GM21528 (cell line): Measurements from ENCODE around the gene CCDC183.
"Not testable (repeated sequence)": the region's sequence is repeated elsewhere in the genome, so short reads cannot be mapped to it uniquely, and the experiment has no call there.

Source experiments
- ATAC-seq: cut with Tn5 transposase; IDR thresholded peaks from one replicate; pipeline ENCODE4 v1.9.1; 2021; ENCODE audit warnings: mild to moderate bottlenecking, moderate library complexity; ENCODE audit not compliant: unreplicated experiment, low FRiP score

Gene CCDC183

DNA sequence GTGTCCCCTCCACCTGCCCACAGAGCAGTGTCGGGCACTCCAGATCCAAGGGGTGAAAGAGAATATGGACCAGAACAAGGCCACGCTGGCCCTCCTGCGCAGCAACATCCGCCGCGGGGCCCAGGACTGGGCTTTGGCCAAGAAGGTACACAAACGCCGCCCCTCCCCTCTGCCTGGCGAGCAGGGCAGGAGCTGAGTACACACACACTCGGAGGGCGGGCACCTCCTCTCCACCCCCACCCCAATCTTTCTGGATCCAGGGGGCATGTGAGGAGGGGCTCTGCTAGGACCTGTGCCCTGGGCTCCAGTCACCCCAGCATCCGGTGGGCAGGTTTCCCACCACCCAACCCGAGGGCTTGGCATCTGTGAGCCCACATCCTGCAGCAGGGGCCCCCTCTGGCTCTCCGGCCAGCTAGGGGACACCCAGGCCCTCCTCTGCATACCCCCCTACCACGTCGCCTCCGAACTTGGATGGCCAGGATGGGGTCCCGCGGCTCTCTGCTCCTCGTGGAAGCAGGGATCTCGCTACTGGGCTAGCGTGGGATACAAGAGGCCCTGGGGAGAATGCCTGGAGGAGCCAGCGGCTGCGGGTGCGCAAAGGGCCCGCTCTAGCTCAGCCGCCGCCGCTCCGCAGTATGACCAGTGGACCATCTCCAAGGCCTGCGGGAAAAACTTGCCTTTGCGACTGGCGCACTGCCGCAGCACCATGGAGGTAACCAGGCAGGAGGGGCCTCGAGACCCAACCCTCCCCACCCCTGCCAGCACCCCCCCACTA, 3.1 kb downstream of the CCDC183 start:
- ATAC-seq, result no peak

DNA sequence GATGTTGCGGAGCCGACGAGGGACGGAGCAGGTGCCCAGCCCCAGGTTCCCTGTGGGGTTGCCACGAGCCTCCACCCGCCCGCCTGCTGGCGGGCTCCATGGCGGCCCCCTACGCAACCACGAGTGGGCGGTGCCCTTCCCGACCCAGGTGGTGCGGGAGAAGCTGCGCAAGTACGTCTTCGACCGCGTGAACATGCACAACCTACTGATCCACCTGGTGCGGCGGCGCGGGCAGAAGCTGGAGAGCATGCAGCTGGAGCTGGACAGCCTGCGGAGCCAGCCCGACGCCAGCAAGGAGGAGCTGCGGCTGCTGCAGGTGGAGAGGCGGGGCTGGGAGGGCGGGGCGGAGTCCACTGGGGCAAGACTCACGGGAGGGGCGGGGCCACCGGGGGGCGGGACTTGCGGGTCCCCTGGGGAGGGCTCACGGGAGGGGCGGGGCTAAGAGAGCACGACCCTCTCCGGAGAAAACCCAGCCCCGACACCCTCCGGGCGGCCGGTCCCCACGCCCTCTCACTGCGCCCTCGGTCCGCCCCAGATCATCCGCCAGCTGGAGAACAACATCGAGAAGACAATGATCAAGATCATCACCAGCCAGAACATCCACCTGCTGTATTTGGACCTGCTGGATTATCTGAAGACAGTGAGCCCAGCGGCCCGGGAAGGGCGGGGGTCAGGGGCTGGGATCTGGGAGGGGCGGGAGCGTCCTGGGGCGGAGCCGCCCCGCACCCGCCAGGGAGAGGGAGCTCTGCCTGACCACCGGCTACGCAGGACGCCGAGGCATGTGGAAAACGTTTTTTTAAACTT, 3.9 kb downstream of the CCDC183 start:
- no peak for ATAC-seq

DNA sequence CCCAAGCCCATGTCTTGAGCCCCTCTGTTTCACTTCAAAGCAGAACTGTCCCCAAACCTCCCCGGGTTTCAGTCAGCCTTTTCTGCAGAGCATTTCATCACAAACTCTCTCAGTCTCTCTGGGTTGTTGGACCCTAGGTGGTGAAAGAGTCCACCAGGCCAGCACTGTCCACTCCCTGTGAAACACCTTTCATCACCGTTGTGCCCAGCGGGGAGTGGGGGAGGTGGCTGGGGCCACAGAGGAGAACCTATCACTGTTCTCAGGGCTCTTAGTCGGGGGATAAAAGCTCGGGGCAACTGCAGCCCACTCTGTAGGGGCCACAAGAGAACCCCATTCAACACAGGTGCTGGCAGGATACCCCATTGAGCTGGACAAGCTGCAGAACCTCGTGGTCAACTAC, 6.2 kb downstream of the CCDC183 start:
- ATAC-seq, result no peak

DNA sequence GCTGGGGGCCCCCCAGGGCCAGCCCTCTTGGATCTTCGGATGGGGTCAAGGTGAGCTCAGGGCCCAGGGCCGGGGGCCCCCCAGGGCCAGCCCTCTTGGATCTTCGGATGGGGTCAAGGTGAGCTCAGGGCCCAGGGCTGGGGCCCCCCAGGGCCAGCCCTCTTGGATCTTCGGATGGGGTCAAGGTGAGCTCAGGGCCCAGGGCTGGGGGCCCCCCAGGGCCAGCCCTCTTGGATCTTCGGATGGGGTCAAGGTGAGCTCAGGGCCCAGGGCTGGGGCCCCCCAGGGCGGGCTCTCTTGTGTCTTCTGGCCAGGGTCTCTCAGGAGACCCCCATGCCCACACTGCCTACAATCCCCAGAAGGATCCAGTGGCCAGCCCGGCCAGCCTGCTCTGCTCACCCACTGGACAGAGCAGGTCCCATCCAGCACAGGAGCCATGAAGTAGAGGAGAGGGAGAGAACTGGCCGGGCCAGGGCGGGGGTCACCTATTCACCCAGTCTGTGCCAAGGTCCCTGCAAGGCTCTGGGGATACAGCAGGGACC, 6.9 kb downstream of the CCDC183 start:
- not testable (repeated sequence) for ATAC-seq

DNA sequence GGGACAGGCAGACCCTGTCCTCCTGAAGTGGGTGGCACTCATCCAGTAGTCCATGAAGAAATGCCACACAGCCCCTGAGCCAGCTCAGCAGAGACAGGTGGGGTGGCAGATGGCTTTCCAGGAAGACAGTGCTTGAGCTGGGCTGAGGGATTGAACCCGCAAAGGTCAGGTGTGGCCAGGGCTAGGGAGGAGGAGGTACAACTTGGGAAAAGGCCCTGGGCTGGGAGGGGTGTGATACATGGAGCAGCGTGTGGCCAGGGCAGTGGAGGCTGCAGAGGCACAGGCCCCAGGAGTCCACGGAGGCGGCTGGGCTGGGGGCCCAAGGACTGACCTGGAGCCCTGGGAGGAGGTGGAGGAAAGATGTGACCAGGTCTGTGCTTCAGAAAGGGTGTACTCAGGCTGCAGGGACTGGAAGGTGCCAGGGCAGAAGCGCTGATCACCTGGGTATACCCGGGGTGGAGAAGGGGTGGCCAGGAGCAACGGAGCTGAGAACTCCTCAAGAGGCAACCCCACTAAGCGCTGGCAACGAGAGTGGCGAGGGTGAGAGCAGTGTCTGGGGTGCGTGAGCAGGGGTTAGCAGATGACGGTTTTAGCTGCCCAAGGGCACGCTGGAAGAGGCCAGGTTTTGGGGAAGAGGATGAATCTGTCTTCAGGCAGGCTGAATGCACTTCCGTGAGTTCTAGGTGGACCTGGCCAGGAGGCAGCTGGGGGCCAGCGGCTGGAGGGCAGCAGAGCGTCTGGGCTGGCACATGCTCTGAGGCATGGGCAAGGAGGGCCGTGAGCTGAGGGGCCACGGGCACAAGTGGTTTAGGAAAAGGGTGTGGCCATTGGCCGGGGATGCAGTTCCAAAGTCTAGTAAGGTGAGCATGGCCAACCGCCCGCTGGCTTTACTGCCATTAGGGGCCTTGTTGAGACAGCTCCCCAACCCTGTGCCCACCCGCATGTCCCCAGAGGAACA, 7.7 kb downstream of the CCDC183 start:
- ATAC-seq, result no peak

DNA sequence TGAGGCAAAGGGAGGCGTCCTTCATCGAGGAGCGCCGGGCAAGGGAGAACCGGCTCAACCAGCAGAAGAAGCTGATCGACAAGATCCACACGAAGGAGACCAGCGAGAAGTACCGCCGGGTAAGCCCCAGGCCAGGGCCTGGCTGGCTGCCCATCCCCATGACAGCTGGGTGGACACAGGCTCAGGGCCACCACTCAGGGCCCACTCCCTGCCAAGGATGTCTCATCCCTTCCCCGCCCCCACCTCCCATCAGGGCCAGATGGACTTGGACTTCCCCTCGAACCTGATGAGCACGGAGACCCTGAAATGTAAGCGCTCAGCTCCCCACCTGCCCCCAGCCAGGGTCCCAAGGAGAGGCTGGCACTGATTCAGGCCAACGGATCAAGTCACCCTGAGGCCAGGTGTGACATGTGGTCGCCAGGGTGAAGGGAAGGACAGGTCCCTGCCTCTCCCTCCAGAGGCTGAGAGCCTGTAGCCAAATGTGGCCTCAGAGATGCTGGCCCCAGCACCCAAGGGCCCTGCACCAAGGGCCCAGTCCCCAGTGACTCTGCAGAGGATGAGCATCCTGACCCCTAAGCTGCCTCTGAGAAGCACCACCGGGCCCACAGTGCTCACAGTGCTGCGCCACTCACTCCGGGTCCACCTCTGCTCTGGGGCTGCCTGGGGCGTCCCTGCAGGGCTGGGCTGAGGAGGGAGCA, 8.5 kb downstream of the CCDC183 start:
- ATAC-seq, result no peak

DNA sequence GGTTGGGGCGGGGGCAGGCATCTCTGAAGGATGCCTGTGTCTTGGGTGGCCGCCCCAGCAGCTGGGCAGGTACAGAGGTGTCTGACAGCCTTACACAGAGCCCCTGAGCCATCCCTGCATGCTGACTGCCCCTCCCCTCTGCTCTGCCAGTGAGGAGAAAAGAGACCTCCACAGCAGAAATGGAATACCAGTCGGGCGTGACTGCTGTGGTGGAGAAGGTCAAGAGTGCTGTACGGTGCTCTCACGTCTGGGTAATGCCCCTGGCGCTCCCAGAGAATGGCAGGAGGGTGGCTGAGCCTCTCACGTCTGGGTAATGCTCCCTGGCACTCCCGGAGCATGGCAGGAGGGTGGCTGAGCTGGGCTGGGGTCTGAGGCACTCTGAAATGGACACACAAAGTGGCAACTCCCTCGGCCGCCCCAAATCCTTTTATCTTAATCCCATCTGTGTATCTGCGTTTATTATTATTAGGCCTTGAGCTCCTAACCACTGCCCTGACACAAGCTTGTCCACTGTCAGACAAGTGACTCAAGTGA, 9.1 kb downstream of the CCDC183 start:
- ATAC-seq, result no peak

DNA sequence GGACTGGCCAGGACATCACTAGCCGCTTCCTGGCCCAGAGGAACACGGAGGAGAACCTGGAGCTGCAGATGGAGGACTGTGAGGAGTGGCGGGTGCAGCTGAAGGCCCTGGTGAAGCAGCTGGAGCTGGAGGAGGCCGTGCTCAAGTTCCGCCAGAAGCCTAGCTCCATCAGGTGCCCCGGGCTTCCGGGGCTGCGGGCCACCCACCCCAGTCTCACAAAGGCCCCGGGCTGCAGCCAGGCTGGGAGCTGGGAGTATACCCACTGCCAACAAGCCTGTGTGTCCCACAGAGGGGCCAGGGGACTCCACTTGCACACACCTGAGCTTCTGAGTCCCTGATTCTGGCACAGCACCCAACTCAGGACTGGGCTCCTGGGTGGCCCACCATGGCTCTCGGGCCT, 9.9 kb downstream of the CCDC183 start:
- no peak for ATAC-seq

DNA sequence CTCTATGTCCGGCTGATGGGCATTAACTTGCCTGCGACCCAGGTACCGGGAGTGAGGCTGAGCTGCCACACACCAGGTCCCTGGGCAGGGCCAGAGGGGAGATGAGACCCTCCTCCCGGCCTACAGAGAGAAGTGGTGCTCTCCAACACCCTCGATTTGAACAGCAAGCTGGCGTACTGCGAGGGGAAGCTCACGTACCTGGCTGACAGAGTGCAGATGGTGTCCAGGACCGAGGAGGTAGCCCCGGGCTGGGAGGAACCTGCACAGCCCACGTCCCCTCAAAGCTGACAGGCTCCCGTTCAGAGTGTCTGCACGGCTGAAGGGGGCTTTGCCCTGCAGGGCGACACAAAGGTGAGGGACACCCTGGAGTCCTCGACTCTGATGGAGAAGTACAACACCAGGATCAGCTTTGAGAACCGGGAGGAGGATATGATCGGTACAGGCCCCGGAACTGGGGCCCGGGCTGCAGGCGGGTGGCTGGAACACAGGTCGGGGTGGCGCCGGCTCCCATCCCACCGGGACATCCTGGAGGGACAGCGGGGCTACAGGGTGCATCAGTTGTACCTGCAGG, 10.6 kb downstream of the CCDC183 start:
- peak; percentile 10 for ATAC-seq

DNA sequence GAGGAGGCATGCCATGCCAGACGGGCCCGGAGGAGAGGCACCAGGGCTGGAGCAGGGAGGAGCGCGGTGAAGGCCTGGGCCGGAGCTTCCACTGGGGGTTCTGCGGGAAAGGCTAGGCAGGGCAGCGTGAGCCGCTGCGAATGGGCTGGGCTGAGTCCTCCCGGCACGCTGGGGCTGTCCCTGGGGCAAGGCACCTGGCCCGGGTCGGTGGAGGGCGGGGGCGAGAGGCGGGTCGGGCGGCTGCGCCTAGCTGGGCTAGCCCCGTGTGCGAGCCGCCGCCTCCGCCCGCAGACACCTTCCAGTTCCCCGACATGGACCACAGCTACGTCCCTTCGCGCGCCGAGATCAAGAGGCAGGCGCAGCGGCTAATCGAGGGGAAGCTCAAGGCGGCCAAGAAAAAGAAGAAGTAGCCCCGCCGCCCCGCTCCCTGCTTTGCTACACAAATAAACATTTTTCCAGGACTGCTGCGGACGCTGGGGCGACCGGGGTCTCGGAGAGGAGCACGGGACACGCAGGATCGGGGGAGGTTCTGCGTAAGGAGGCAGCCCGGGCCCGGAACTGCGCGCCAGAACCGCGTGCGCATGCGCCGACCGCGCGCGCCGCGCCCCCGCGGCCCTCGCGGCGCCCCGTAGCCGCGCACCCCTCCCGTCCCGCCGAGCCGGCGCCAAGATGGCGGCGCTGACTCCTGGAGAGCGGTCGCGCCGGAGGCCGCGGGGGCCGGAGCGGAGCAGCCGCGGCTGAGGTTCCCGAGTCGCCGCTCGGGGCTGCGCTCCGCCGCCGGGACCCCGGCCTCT, 11.3 kb downstream of the CCDC183 start, which contains the start of gene RABL6:
TSS of gene RABL6 (plus strand) at position 668 of the 794 bp plus-strand sequence. CDS start 249 bp downstream, outside the sequence.
- ATAC-seq, result peak; percentile 62

DNA sequence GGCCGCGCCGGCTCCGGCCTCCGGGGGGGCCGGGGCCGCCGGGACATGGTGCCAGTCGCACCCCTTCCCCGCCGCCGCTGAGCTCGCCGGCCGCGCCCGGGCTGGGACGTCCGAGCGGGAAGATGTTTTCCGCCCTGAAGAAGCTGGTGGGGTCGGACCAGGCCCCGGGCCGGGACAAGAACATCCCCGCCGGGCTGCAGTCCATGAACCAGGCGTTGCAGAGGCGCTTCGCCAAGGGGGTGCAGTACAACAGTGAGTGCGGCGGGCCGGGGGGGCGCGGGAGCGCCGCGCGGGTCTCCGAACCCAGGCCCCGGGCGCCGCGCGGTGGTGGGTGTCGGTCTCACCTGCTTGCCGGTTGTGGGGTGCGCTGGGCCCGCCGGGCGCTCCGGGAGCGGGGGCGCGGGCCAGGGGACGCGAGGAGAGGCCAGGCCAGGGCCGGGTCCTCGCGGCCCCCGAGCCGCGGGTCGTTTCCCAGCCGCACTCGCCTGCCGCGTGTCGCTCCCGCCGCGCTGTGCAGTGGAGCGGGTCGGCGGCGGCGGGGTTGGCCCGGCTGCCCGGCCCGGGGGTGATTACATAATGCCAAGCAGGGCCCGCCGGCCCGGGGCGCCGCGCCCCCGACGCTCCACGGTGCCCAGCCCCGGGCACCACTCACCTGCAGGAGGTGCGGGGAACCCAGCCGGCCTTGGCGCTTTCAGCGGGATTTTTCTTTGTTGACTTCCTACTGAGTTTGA, 12.1 kb downstream of the CCDC183 start:
- peak; percentile 34 for ATAC-seq

DNA sequence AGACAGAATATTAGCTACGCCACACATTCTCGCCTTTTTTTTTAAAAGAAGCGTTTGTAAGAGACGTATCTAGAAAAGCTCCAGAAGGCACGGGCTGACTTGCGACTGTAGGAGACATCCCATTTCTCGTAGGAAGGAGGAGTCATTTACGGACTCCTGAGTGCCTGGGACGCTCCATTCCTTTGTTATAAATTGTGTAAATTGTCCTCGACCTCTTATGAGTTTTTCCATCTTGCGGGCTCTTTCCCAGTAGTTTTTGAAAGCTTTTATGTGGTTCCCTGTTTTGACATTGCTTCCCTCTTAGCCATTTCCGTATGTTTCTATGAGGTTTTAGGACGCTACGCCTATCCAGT, 12.6 kb downstream of the CCDC183 start:
- ATAC-seq, result no peak

DNA sequence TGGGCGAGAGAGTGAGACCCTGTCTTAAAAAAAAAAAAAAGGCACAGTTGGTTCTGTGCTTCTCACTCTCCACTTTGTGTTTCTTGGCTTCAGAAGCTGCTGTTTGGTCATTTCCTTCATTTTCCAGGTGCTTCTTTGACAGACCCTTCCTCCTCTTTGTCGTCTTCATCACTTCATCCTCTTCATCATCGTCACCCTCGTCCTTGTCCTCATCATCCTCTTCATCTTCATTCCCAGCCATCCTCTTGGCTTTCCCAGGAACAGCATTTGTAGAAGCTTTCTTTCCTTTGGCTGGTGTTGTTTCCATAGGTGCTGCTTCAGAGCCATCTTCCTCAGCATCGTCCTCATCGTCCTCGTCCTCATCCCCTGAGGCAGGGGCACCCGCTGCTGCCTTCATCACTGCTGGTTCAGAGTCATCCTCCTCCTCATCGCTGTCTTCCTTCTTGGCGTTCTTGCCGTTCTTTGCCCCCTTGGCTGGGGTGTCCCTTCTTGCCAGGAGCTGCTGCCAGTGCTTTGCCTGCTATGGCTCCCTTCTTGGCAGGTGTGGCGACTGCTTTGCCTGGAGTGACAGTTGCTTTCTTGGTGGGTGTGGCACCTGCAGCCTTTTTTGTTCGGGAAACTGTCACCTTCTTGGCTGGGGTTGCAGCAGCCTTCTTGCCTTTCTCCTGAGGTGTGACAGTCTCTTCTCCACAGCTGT, 18.7 kb downstream of the CCDC183 start:
- no peak for ATAC-seq

DNA sequence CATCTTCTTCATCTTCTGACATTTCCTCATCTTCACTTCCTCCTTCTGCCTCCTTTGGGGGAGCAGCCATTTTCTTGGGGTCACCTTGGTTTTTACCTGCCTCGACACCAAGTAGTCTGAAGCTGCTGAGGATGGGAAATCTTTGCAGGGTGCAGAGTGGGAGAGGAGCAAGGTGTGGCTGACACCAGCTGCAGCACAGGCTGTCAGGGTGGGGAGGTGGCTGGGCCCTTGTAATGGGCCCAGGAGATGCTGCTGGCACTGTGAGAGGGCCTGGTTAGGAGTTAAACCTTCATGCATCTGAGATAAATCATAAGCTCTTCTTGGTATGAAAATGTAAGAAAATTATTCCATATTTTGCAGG, 19.3 kb downstream of the CCDC183 start:
- no peak for ATAC-seq

DNA sequence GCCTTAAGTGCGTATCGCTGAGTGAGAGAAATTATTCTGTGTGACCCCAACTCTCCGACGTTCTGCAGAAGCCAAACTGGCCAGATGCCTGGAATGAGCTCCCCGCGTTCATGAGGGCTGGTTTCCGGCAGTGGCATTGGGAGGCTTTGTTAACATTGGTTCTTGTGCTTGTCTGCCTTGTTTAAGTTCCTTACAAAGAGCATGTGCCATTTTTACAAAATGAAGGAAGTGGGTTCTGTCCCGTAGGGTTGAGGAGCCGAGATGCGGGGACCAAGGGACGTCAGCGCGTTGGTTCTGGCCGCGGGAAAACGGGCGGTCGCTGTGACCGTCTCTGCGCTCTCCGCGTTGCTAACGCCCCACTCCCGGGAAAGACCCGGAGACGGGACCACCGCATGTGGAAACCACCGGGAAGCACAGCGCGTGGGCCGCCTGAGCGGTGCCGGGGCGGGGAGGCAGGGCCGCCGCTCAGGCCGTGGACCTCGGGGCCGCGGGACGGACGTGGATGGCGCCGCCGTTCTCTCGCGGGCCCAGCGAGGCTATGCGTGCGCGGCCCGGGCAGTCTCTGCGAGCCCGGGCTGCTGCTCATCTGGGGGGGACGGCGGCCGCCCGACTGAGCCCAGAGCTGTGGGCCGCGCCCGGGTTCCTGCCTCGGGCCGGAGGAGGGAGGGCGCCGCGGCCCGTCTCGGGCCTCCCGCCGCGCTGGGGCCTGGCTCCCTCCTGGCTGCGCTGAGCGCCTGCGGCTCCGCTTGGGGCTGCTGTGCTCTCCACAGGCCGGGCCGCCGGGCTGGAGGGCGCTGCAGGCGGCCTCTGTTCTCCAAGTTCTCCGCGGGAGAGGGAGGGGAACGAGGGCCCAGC, 25.1 kb downstream of the CCDC183 start:
- no peak for ATAC-seq

DNA sequence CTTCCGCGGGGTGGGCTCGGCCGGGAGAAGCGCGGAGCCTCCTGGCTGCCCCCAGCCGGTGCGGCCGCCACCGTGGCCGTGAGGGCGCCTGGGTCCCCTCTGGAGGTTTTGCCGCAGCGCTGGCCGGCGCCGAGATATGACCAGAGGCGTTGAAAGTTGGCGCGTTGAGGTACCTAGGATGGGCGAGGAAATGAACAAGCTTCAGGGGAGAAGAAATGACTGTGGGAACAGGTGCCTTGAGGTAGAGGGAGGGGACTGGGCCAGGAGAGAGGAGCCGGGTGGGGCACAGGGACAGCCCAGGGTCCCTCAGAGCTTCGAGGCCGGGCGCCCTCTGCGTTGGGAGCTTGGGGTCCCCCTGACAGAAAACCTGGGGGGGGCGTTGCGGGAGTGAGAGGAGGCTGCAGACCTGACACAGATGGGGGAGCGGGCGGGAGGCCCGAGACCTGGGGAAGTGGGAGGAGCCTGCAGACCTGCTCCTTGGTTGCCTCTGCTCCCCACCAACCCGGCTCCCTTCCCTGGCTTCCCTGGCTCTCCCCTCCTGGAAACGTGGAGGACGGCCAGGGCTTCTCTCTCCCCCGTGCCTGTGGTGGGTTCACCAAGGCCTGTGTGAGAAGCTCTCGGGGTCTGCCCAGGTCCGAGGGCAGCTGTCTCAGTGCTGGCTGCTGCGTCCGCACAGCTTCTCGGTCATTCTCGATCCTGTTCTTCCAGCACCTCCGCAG, 25.8 kb downstream of the CCDC183 start:
- no peak for ATAC-seq
